ENCODE measurements around the gene TNRC6C.

The TNRC6C gene

GRCh38 chr17:78029697-78030096, 71.2 kb downstream of the TNRC6C start:
- no peak overlapping the region for H3K4me3 ChIP-seq (ENCODE audit: low read depth, low read length)
- no peak for TF ChIP-seq CTCF (IDR thresholded peaks at IDR 0.05; ENCODE audit: borderline replicate concordance, insufficient read depth, low read depth, low read length)

GRCh38 chr17:78031435-78031834, 72.9 kb downstream of the TNRC6C start:
- no peak overlapping the region for H3K4me3 ChIP-seq (ENCODE audit: low read depth, low read length)
- no peak for TF ChIP-seq CTCF (IDR thresholded peaks at IDR 0.05; ENCODE audit: borderline replicate concordance, insufficient read depth, low read depth, low read length)

- H3K4me3 ChIP-seq (ENCODE audit: low read depth, low read length), result no peak overlapping the region
- TF ChIP-seq CTCF (IDR thresholded peaks at IDR 0.05; ENCODE audit: borderline replicate concordance, insufficient read depth, low read depth, low read length), result no peak
Observed at GRCh38 chr17:78032166-78032565, 73.7 kb downstream of the TNRC6C start.

GRCh38 chr17:78034429-78035091, 76.1 kb downstream of the TNRC6C start:
- H3K4me3 ChIP-seq (ENCODE audit: low read depth, low read length), result no peak overlapping the region
- TF ChIP-seq CTCF (IDR thresholded peaks at IDR 0.05; ENCODE audit: borderline replicate concordance, insufficient read depth, low read depth, low read length), result no peak

- no peak for TF ChIP-seq CTCF (IDR thresholded peaks at IDR 0.05; ENCODE audit: borderline replicate concordance, insufficient read depth, low read depth, low read length)
- H3K4me3 ChIP-seq (ENCODE audit: low read depth, low read length), result no peak overlapping the region
Observed at GRCh38 chr17:78037280-78037679, 78.8 kb downstream of the TNRC6C start.

GRCh38 chr17:78038748-78039288, 80.3 kb downstream of the TNRC6C start:
- TF ChIP-seq CTCF (IDR thresholded peaks at IDR 0.05; ENCODE audit: borderline replicate concordance, insufficient read depth, low read depth, low read length), result no peak
- no peak overlapping the region for H3K4me3 ChIP-seq (ENCODE audit: low read depth, low read length)

GRCh38 chr17:78039581-78039980, 81.1 kb downstream of the TNRC6C start:
- TF ChIP-seq CTCF (IDR thresholded peaks at IDR 0.05; ENCODE audit: borderline replicate concordance, insufficient read depth, low read depth, low read length), result no peak
- H3K4me3 ChIP-seq (ENCODE audit: low read depth, low read length), result no peak overlapping the region

All from GM12875 (cell line).